GM18520 (cell line): ENCODE data around the gene ADGRB3.

ENCODE experiments used
- ATAC-seq: cut with Tn5 transposase; IDR thresholded peaks from one replicate; pipeline ENCODE4 v1.9.1; 2021; ENCODE audit not compliant: unreplicated experiment

ADGRB3 gene

DNA sequence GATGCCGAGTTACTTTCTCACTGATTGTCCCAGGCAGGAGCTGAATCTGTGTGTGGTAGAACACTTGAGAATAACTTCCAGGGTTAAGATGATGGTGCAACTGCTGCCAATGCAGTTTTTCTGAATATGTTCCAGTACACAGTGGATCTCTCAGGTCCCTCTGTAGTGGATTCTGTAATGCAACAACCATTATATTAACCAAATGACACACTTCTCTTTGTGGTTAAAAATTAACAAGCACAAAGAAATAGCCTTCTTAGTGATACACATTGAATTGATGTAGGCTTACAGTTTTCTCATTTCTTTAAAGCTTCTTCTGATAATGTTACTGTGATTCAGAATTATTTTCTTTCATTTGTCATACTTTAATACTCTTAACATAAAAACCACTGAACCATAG, 383.8 kb downstream of the ADGRB3 start:
- no peak for ATAC-seq

DNA sequence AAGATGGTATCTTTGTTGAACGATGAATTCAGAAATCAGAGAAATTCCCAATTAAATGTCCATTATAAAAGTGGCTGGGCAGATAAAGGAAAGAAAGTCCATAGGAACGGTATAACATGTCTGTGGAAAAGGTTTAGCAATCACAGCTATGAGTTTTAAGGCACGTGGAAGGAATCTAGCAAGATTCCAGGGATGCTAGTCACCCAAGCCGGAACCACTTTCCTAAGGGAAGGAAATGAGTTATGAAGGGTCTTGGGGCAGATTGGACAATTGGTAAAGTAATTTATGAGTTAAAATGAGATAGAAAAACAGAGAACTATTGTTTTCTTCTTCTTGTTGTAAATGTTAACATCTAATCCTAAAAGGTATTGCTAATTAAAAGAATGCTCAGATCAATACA, 384.8 kb downstream of the ADGRB3 start:
- no peak for ATAC-seq

DNA sequence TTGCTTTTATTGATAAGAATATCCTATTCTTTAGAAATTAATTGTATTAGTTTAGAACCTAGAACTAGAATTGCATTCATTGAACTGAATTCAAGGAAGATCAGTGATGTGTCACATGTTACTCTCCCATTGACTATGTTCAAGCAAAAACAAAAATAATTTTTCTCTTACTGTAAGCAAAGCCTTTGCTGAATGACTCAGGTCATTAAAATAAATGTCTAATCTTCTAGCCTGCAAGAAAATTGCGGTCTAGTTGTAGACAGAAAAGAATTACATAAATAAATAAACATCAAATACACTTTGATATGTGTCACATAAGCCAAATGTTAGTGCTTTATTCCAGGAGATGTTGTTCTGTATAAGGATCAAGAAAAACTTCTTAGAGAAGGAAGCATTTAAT, 387.9 kb downstream of the ADGRB3 start:
- no peak for ATAC-seq

DNA sequence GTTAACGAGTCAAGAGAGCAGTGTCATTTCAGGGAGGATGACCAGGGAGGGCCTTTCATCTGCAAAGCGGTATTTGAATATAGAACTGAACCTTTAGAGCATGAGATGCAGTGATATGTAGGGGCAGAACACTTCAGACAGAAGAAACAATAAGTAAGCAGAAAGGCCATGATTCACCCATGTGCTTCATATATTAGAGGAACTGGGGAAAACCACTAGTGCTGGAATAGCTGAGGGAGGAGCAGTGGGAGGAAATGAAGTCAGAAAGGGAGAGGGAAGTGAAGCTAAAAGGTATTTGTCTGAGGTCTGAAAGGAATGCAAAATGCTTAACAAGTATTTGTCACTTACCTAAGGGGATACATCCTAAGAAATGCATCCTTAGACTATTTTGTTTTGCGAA, 391.2 kb downstream of the ADGRB3 start:
- no peak for ATAC-seq

DNA sequence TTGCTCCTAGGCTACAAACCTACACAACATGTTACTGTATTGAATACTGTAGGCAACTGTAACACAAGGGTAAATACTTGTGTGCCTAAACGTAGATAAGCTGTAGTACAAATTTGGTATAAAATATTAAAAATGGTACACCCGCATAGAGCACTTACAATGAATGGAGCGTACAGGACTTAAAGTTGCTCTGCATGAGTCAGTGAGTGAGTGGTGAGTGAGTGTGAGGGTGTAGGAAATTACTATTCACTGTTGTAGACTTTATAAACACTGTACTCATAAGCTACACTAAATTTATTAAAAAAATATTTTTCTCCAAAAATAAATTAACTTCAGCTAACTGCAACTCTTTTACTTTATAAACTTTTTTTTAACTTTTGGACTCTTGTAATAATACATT, 391.6 kb downstream of the ADGRB3 start:
- ATAC-seq: no peak

GRCh38 chr6:69027861-69028260, 392.8 kb downstream of the ADGRB3 start:
- no peak for ATAC-seq

DNA sequence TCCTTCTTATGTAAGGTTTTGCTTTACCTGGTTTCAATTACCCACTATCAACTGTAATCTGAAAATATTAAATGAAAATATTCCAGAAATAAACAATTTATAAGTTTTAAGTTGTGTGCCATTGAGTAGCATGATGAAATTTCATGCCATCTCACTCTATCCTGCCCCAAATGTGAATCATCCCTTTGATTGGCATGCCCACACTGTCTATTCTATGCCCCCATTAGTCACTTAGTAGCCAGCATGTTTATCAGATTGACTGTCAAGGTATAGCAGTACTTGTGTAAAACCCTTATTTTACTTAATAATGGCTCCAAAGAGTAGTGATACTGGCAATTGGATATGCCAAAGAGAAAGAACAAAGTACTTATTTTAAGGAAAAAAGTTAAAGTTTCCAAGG, 403.8 kb downstream of the ADGRB3 start:
- no peak for ATAC-seq

GRCh38 chr6:69042297-69042696, 407.2 kb downstream of the ADGRB3 start:
- no peak for ATAC-seq

DNA sequence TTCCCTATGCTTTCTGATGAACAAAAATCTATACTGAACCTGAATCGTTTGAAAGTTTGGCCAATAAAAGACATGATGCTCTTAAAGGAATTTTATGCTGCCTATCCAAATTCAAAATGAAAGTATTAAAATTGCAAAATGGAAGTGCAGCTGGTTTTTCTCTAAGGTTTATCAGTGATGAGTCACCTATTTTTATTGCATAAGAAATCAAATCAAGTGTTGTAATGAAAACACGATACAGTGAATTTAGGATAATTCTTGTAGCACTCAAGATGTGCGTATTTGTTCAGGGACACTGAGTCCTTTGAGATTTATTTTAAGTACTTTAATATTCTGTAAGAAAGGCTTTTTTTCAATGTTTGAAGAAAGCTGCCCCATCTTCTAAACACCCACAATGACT, 409.5 kb downstream of the ADGRB3 start:
- ATAC-seq: no peak

DNA sequence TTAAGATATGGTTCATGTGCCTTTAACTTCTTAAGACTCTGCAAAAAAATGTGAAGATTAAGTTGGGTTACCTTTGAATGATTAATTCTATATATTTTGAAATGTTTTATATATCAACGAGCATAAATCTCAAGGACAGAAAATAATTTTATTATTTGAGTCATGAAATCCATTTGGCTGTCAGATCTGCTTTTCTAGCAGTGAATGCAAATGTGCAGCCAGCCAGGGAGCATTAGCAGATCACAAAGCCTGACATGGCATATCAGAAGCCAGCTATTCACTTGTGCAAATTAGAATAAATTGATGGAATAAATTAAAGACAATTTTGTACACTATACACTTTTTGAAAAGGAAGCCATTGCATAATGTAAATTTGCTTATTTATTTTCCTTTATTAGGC, 424.3 kb downstream of the ADGRB3 start:
- ATAC-seq: no peak

DNA sequence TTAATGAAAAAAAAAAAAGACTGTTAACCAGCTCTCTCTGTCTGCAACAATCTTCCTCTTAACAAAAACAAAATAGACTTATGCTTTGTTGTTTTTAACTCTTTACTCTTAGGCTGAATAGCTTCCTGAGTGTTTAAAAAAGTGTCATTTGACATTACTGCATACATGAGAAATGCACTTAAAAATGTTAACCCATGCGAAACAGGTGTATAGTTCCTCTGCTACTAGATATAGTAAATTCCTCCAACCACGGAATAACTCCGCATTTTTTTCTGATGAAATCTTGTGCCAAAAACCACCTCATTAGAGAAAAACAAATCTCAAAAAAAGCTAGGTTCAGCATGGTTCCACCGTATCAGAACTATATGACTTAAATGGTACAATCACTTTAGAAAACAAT, 426.0 kb downstream of the ADGRB3 start:
- no peak for ATAC-seq

DNA sequence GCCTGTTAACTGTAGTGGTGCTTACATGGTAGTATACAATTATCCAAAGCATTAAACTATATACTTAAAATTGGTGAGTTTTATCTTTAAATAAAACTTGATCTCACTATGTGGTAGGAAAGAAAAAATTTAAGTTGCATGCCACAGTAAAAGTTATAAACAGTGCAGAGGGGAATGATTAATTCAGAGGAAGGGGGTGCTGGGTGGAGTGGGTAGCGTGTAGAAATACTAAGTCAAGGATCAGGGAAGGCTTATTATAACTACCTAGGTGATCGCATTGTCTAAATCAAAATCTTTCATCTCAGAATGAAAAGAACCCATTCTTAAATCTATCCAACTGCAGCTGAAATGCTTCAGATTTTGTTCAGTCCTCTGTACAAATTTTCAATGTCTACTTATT, 428.3 kb downstream of the ADGRB3 start:
- ATAC-seq: no peak

GRCh38 chr6:69064226-69064625, 429.1 kb downstream of the ADGRB3 start:
- ATAC-seq: no peak

GRCh38 chr6:69069881-69070280, 434.8 kb downstream of the ADGRB3 start:
- ATAC-seq: no peak

- no peak for ATAC-seq
These were observed 437.7 kb downstream of the ADGRB3 start for GRCh38 chr6:69072796-69073195.

GRCh38 chr6:69084746-69085335, 449.8 kb downstream of the ADGRB3 start:
- ATAC-seq: no peak

GRCh38 chr6:69086689-69087088, 451.6 kb downstream of the ADGRB3 start:
- ATAC-seq: no peak

- no peak for ATAC-seq
These were observed 454.5 kb downstream of the ADGRB3 start for GRCh38 chr6:69089539-69089938.

DNA sequence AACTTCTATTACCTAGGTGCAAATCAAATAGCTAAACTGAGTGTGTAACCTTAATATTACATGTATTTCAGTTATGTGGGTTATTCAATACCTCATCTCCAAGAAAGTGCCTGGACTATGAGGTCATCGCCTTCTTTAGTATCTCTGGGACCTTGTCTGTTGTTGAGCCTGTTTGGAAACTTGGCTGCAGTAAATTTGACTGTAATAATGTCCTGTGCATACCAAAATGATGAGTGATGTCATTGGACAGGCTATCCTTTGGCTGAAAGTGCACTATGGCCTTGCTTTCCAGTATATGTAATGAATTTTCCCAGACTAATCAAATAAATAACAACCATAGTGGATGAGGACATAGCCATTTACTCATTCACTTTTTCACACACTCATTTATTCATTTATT, 455.1 kb downstream of the ADGRB3 start:
- ATAC-seq: no peak

- no peak for ATAC-seq
These were observed 461.6 kb downstream of the ADGRB3 start for GRCh38 chr6:69096681-69097080.

DNA sequence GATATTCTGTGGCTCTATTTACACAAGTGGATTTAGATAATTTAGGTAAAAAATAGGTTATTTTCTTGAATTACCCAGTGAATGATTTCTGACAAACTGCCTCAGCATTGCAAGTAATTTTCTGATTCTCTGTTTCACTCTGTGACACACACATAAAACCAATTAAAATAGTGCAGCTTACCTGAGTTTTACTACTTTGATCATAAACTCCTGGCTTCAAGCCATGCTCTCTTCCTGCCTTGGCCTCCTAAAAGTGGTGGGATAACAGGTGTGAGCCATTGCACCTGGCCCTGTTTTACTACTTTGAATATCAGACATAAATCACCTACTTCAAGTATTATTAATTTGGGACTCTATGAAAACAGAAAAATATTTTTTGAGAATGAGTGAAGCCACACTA, 462.9 kb downstream of the ADGRB3 start:
- no peak for ATAC-seq

- ATAC-seq: no peak
These were observed 463.8 kb downstream of the ADGRB3 start for GRCh38 chr6:69098910-69099309.

GRCh38 chr6:69100772-69101171, 465.7 kb downstream of the ADGRB3 start:
- no peak for ATAC-seq

DNA sequence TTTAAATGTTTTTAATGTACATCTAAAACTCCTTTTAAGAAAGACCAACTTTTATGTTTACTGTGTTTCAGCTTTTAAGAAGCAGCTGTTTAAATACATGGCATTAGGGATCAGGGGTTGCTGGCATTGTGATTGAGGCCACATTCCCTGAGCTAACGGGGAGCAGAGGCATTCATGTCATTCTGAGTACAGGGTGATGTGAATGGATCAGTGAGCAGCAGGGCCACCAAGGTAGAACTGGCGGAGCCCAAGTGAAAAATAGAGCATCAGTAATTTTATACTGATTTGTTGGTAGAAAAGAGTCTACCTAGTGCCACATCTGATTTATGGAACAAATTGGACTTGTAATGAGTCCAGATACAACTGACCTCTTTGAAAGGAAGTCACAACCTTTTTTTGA, 467.3 kb downstream of the ADGRB3 start:
- no peak for ATAC-seq
